ENCODE measurements around the gene PRDX3.
"Not testable (repeated sequence)": the region's sequence is repeated elsewhere in the genome, so short reads cannot be mapped to it uniquely, and the experiment has no call there.

The PRDX3 gene

GRCh38 chr10:119206603-119207365, 28.2 kb upstream of the PRDX3 start:
- peak; percentile 55 to 60 for ATAC-seq

GRCh38 chr10:119205894-119206602, 27.4 kb upstream of the PRDX3 start:
- ATAC-seq, result no peak

GRCh38 chr10:119203006-119203405, 24.4 kb upstream of the PRDX3 start:
- ATAC-seq, result no peak

- no peak for ATAC-seq
Measured at GRCh38 chr10:119201233-119201632, 22.6 kb upstream of the PRDX3 start.

- peak; percentile 50 to 60 for ATAC-seq
Measured at GRCh38 chr10:119199231-119199992, 20.8 kb upstream of the PRDX3 start.

- no peak for ATAC-seq
Measured at GRCh38 chr10:119198438-119198837, 19.8 kb upstream of the PRDX3 start.

GRCh38 chr10:119197921-119198320, 19.3 kb upstream of the PRDX3 start:
- peak; percentile 78 to 89 for ATAC-seq

- peak; percentile 69 to 81 for ATAC-seq
Measured at GRCh38 chr10:119191881-119192280, 13.3 kb upstream of the PRDX3 start.

GRCh38 chr10:119190954-119191785, 12.6 kb upstream of the PRDX3 start:
- no peak for ATAC-seq

- ATAC-seq, result no peak
Measured at GRCh38 chr10:119190353-119190752, 11.7 kb upstream of the PRDX3 start.

GRCh38 chr10:119189811-119190282, 11.2 kb upstream of the PRDX3 start:
- ATAC-seq, result peak; percentile 32 to 38

- ATAC-seq, result peak; percentile 54 to 80
Measured at GRCh38 chr10:119183664-119184412, 5.2 kb upstream of the PRDX3 start.

- ATAC-seq, result not testable (repeated sequence)
Measured at GRCh38 chr10:119180850-119181400, 2.3 kb upstream of the PRDX3 start.

GRCh38 chr10:119177708-119178371, 772 bp downstream of the PRDX3 start:
- ATAC-seq, result peak; percentile 54 to 63

- no peak for ATAC-seq
Measured at GRCh38 chr10:119176166-119176565, 2.4 kb downstream of the PRDX3 start.

- ATAC-seq, result no peak
Measured at GRCh38 chr10:119174109-119174508, 4.5 kb downstream of the PRDX3 start.

GRCh38 chr10:119167041-119167440, 11.6 kb downstream of the PRDX3 start:
- ATAC-seq, result no peak

GRCh38 chr10:119166564-119166963, 12.0 kb downstream of the PRDX3 start:
- ATAC-seq, result no peak

- ATAC-seq, result peak in 1 of 2 donors; percentile 2
Measured at GRCh38 chr10:119166118-119166500, 12.5 kb downstream of the PRDX3 start.

Data from activated CD4-positive, CD25-positive, alpha-beta regulatory T cell treated with anti-CD3 and anti-CD28 coated beads, Interleukin-2, amount 50 U/mL, for 24 hours (primary cell).